Measurements from ENCODE around the gene ZDHHC23. TPM values are rescaled to one million over a fixed set of nuclear protein-coding genes. Genes with fewer than 3 reads are reported as not detected.

Gene ZDHHC23
- 7.7 TPM for total RNA-seq

GRCh38 chr3:113947372-113948014 lies at the start of gene ZDHHC23:
Gene ZDHHC23 (plus strand): TSS chr3:113948013. CDS start chr3:113948803, 790 bp downstream.
- DNase-seq (ENCODE audit: low spot score): peak; percentile 73

GRCh38 chr3:113898892-113899291 lies 48.9 kb upstream of the ZDHHC23 start:
- DNase-seq (ENCODE audit: low spot score): no peak

- no peak for DNase-seq (ENCODE audit: low spot score)
Observed at GRCh38 chr3:113906568-113907140, 41.2 kb upstream of the ZDHHC23 start.

GRCh38 chr3:113908133-113908532 lies 39.7 kb upstream of the ZDHHC23 start:
- no peak for DNase-seq (ENCODE audit: low spot score)

- no peak for DNase-seq (ENCODE audit: low spot score)
Observed at GRCh38 chr3:113910966-113911365, 36.8 kb upstream of the ZDHHC23 start.

- DNase-seq (ENCODE audit: low spot score): peak; percentile 34
Observed at GRCh38 chr3:113912552-113913236, 35.1 kb upstream of the ZDHHC23 start.

GRCh38 chr3:113914646-113915045 lies 33.2 kb upstream of the ZDHHC23 start:
- no peak for DNase-seq (ENCODE audit: low spot score)

- no peak for DNase-seq (ENCODE audit: low spot score)
Observed at GRCh38 chr3:113927556-113927955, 20.3 kb upstream of the ZDHHC23 start.

GRCh38 chr3:113946831-113947230 lies 982 bp upstream of the ZDHHC23 start:
- no peak for DNase-seq (ENCODE audit: low spot score)

- no peak for DNase-seq (ENCODE audit: low spot score)
Observed at GRCh38 chr3:113948015-113948917, 453 bp downstream of the ZDHHC23 start.

GRCh38 chr3:113952921-113953320 lies 5.1 kb downstream of the ZDHHC23 start:
- DNase-seq (ENCODE audit: low spot score): no peak

GRCh38 chr3:113953677-113954076 lies 5.9 kb downstream of the ZDHHC23 start:
- DNase-seq (ENCODE audit: low spot score): no peak

GRCh38 chr3:113954091-113954685 lies 6.4 kb downstream of the ZDHHC23 start:
- no peak for DNase-seq (ENCODE audit: low spot score)

- no peak for DNase-seq (ENCODE audit: low spot score)
Observed at GRCh38 chr3:113963879-113964278, 16.1 kb downstream of the ZDHHC23 start.

GRCh38 chr3:113966172-113966571 lies 18.4 kb downstream of the ZDHHC23 start:
- DNase-seq (ENCODE audit: low spot score): no peak

- DNase-seq (ENCODE audit: low spot score): no peak
Observed at GRCh38 chr3:113968986-113969385, 21.2 kb downstream of the ZDHHC23 start.

GRCh38 chr3:113977822-113978221 lies 30.0 kb downstream of the ZDHHC23 start:
- no peak for DNase-seq (ENCODE audit: low spot score)

- DNase-seq (ENCODE audit: low spot score): no peak
Observed at GRCh38 chr3:113979916-113980315, 32.1 kb downstream of the ZDHHC23 start.

- no peak for DNase-seq (ENCODE audit: low spot score)
Observed at GRCh38 chr3:113981803-113982202, 34.0 kb downstream of the ZDHHC23 start.

- DNase-seq (ENCODE audit: low spot score): no peak
Observed at GRCh38 chr3:113983544-113983943, 35.7 kb downstream of the ZDHHC23 start.

- DNase-seq (ENCODE audit: low spot score): no peak
Observed at GRCh38 chr3:113985541-113985940, 37.7 kb downstream of the ZDHHC23 start.

GRCh38 chr3:114005481-114005880 lies 57.7 kb downstream of the ZDHHC23 start:
- no peak for DNase-seq (ENCODE audit: low spot score)

Data from mucosa of gallbladder (tissue), 1 donor.